Cardiac muscle cell (in vitro differentiated cells and primary cell): ENCODE results near the gene TFAP2B. TPM values are rescaled to one million over a fixed set of nuclear protein-coding genes. Genes with fewer than 3 reads are reported as not detected.

Experiments used
- DNase-seq, 2 donors: peaks; one replicate each; pipeline versions ENCODE4 v3.0.0 to v3.0.0-alpha.2; 2010 to 2017; ENCODE audit warnings: low read depth in 1 of 2, low spot score in 1 of 2
- H3K27ac ChIP-seq: fragments of 200-600 bp; sonication (generic); 2 replicates; pipeline ENCODE4 v1.5.1; 2016
- H3K27me3 ChIP-seq: fragments of 200-600 bp; sonication (generic); 2 replicates; pipeline ENCODE4 v1.6.0; 2016; ENCODE audit warnings: control low read depth
- H3K36me3 ChIP-seq: fragments of 200-600 bp; sonication (generic); 2 replicates; pipeline ENCODE4 v1.5.1; 2016; ENCODE audit warnings: control low read depth
- H3K4me1 ChIP-seq: fragments of 200-600 bp; sonication (generic); 2 replicates; pipeline ENCODE4 v1.8.1; 2017; ENCODE audit warnings: low read depth, mild to moderate bottlenecking, mixed run types
- H3K4me3 ChIP-seq: fragments of 200-600 bp; sonication (generic); 2 replicates; pipeline ENCODE4 v1.5.1; 2016; ENCODE audit warnings: mild to moderate bottlenecking
- H3K9me3 ChIP-seq: fragments of 200-600 bp; sonication (generic); 2 replicates; pipeline ENCODE4 v1.5.1; 2017; ENCODE audit warnings: low read depth, mild to moderate bottlenecking, control low read depth
- polyA plus RNA-seq: library from polyadenylated mRNA; unstranded; fragments of >200 nt; fragmentation: Nextera tagmentation; extraction: Ambion mirVana; gene quantifications from 2 replicates; pipeline ENCODE4 v1.2.1, GENCODE V29; 2016
- total RNA-seq: library from RNA; depleted of rRNA; stranded (reverse); fragments of >200 nt; gene quantifications from 2 replicates; pipeline ENCODE4 v1.2.3, GENCODE V29; 2016
- TF ChIP-seq, protein P1 (sequence below): IDR thresholded peaks from 2 replicates; pipeline ENCODE4 v1.5.1; 2012; ENCODE audit warnings: low read depth, mild to moderate bottlenecking, low read length

Gene TFAP2B
- total and polyA plus RNA-seq, 2 experiments from 2014 or later, result not detected

DNA sequence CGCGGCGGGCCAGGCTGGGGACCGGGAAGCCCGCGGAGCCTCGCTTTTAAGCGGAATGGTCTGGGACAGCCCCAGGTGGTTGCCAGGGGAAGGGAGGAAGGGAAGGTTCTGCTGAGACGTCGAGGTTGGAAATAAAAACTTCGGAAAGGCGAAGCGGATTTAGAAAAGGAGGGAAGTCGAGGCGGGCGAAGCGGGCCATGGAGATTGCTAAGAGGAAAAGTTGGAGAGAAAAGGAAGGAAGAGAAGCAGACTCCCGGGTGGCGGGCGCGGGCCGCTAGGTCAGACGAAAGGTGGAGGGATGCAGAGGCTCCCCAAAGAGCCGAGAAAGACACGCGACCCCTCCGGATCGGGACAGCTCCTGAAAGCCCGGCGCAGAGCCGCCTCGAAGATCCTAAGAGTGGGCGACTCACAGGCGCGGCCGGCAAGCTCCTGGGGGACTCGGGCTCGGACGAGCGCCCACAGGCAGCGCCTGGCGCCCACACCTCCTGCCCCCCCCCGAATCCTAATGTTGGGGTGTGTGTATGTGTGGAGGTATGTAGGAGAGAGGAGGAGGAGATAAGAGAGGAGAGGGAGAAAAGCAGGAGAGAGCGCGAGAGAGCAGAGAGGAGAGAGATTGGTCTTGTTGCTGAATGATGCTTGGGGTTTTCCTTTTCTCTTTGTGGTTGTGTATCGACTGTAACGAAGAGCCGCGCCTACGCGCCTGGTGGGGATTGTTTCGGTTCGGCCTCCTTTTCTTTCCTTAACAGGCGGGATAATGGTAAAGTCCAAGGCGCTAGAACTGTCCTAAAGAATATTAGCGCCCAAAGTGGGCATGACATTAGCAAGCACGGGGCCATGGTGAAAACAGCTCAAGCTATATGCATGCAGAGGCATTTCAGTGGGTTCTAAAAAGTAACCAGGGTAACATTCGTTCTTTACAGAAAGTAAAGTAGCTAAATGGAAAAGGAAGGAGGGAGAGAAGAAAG is 1.5 kb downstream of the TFAP2B start:
- Histone ChIP-seq H3K4me1 (no peaks in the 10 kb centered on the region), H3K36me3 (no peaks in the 10 kb centered on the region), H3K27me3 (peaks cover 99% of the 10 kb centered on the region), H3K27ac (no peak overlapping the region), H3K4me3 (no peak overlapping the region), H3K9me3 (no peaks in the 10 kb centered on the region)
- TF ChIP-seq, protein P1, sequence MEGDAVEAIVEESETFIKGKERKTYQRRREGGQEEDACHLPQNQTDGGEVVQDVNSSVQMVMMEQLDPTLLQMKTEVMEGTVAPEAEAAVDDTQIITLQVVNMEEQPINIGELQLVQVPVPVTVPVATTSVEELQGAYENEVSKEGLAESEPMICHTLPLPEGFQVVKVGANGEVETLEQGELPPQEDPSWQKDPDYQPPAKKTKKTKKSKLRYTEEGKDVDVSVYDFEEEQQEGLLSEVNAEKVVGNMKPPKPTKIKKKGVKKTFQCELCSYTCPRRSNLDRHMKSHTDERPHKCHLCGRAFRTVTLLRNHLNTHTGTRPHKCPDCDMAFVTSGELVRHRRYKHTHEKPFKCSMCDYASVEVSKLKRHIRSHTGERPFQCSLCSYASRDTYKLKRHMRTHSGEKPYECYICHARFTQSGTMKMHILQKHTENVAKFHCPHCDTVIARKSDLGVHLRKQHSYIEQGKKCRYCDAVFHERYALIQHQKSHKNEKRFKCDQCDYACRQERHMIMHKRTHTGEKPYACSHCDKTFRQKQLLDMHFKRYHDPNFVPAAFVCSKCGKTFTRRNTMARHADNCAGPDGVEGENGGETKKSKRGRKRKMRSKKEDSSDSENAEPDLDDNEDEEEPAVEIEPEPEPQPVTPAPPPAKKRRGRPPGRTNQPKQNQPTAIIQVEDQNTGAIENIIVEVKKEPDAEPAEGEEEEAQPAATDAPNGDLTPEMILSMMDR, result no peak
- no peak for DNase-seq

DNA sequence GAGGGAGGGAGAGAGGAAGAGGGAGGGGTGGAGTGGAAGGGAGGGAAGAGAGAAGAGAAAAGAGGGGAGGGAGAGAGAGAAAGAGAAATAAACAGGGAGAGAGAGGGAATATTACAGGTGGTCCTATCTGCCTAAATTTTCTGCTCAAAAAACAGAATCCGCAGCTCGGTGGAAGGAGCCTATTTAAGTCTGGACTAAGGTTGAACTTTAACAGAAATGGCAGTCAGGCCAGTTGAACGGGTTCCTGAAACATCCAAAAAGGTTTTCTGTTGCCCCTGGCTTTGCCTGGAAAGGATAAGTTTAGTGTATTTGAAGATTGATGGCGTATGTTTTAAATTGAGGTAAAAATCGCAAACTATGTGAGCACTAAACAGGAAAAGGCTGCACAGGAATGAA is 2.2 kb downstream of the TFAP2B start:
- TF ChIP-seq, protein P1, result no peak
- Histone ChIP-seq H3K27me3 (peaks cover 99% of the 10 kb centered on the region), H3K4me3 (no peak overlapping the region), H3K36me3 (no peaks in the 10 kb centered on the region), H3K27ac (no peak overlapping the region), H3K9me3 (no peaks in the 10 kb centered on the region), H3K4me1 (peaks cover 4% of the 10 kb centered on the region)
- DNase-seq, result no peak

DNA sequence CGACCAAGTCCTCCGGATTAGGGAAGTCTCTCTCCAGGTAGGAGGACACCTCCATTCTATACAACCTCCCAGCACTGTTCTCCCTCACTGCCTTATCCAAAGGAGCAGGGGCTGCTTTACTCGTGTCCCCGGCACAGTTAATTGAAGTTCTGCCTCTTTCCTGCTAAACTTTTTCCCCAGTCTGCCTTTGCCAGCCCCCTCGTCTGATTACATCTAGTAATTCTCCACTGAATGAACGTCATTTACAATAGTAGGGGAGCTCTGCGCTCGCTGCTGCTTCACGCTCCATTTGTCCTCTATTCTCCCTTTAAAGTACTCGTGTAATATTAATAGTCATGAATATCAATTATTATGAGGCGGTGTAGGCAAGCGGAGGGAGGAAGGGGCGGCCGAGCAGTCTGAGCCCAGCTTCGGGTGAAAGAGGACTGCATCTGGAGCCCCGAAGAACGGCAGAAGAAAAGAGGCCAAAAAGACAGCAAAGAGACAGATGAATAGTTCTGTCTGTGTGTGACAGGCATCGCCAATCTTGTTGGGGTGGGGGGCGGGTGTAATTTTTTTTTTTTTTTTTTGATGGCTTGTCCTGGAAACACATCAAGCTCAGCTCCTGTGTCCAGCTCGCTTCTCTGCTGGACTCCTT is 2.9 kb downstream of the TFAP2B start:
- Histone ChIP-seq H3K4me1 (peaks cover 4% of the 10 kb centered on the region), H3K27ac (no peak overlapping the region), H3K9me3 (no peaks in the 10 kb centered on the region), H3K4me3 (no peak overlapping the region), H3K27me3 (peaks cover 100% of the 10 kb centered on the region), H3K36me3 (no peaks in the 10 kb centered on the region)
- DNase-seq, result no peak
- TF ChIP-seq, protein P1, result no peak

DNA sequence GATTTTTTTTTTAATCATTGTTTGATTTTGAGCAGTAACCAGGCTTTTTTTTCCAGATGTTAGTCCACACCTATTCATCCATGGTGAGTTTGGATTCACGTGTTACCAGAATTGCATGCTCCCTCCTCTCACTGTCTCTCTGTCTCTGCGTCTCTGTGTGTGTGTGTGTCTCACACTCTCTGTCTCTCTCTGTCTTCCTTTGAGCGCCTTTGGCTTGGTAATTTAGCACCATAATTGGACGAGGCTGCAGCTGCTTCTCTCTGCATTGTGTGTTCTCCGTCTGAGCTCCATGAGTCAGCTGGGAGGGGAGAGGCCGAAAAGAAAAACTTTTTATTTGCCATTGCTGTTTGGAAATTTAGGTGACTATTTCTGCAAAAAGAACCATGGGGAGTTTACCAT is 3.4 kb downstream of the TFAP2B start:
- TF ChIP-seq, protein P1, result no peak
- no peak for DNase-seq
- no peaks in the 10 kb centered on the region for H3K36me3 ChIP-seq
- no peak overlapping the region for H3K27ac ChIP-seq
- H3K4me1 ChIP-seq, result peaks cover 4% of the 10 kb centered on the region
- no peaks in the 10 kb centered on the region for H3K9me3 ChIP-seq
- no peak overlapping the region for H3K4me3 ChIP-seq
- peaks cover 100% of the 10 kb centered on the region for H3K27me3 ChIP-seq

DNA sequence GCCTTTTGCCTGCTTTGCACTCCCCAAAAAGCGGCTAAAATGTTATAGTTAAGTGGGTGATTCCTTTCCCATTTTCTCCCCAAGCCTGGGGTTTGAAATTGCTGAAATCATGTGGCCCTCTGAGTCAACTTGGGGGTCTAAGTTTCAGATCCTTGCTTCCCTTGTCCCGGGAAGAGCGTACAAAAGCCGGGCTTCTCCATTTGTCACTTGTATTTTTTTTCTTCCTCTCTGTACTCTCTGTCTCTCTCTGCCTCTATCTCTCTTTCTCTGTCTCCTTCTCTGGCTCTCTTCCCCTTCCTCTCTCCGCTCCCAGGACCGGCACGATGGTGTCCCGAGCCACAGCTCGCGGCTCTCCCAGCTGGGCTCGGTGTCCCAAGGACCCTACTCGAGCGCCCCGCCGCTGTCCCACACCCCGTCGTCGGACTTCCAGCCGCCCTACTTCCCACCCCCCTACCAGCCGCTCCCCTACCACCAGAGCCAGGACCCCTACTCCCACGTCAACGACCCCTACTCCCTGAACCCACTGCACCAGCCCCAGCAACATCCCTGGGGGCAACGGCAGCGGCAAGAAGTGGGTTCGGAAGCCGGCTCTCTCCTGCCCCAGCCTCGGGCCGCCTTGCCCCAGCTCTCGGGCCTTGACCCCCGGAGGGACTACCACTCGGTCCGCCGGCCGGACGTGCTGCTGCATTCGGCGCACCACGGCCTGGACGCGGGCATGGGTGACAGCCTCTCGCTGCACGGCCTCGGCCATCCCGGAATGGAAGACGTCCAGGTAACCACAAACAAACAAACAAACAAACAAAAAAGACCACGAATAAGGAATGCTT is 4.6 kb downstream of the TFAP2B start:
- TF ChIP-seq, protein P1, result no peak
- Histone ChIP-seq H3K27me3 (peaks cover 100% of the 10 kb centered on the region), H3K4me3 (no peak overlapping the region), H3K4me1 (peaks cover 4% of the 10 kb centered on the region), H3K9me3 (no peaks in the 10 kb centered on the region), H3K27ac (no peak overlapping the region), H3K36me3 (no peaks in the 10 kb centered on the region)
- DNase-seq, result no peak
